Measurements from ENCODE around the gene TEX28.
"Not testable (repeated sequence)": the region's sequence is repeated elsewhere in the genome, so short reads cannot be mapped to it uniquely, and the experiment has no call there.

TEX28 gene

GRCh38 chrX:154269245-154269644, 25.7 kb downstream of the TEX28 start:
- WGBS: no CpG with 5 or more reads among the region's 3 CpGs
- H3K18ac ChIP-seq (ENCODE audit: low read depth in 1 of 2, low read length in 2 of 2); H2AFZ ChIP-seq (ENCODE audit: low read depth, low read length); H3K27me3 ChIP-seq (ENCODE audit: control insufficient read depth in 1 of 2, insufficient read depth in 1 of 2, low read length in 2 of 2); H3K9me3 ChIP-seq (ENCODE audit: control insufficient read depth, low read length); H3K4ac ChIP-seq (ENCODE audit: low read depth in 1 of 2, low read length in 2 of 2); H2BK12ac ChIP-seq (ENCODE audit: low read length in 2 of 2); H3K79me1 ChIP-seq (replicated peaks; ENCODE audit: low read length, poor library complexity, severe bottlenecking); H2BK15ac ChIP-seq (ENCODE audit: low read depth, poor library complexity, severe bottlenecking); H4K91ac ChIP-seq (ENCODE audit: low read length); H3K36me3 ChIP-seq (ENCODE audit: control insufficient read depth in 1 of 2, insufficient read depth in 2 of 2, low read depth in 1 of 2, low read length in 2 of 2); H3K9ac ChIP-seq (ENCODE audit: low read length); H2BK120ac ChIP-seq (ENCODE audit: low read depth, low read length); H2BK5ac ChIP-seq (ENCODE audit: low read depth, low read length, poor library complexity, severe bottlenecking); H3K14ac ChIP-seq (ENCODE audit: low read length in 2 of 2); DNase-seq; H3K4me2 ChIP-seq (ENCODE audit: low read length, poor library complexity, severe bottlenecking); H3K27ac ChIP-seq (ENCODE audit: low read length, poor library complexity, severe bottlenecking); H2AK5ac ChIP-seq (ENCODE audit: low read length, severe bottlenecking); H3K23ac ChIP-seq (ENCODE audit: low read length in 2 of 2); H4K8ac ChIP-seq (ENCODE audit: low read length); H3K4me3 ChIP-seq (ENCODE audit: insufficient read depth in 1 of 2, low read depth in 1 of 2, low read length in 2 of 2); H3K4me1 ChIP-seq (ENCODE audit: control insufficient read depth, insufficient read depth, low read depth, low read length): not testable (repeated sequence)

DNA sequence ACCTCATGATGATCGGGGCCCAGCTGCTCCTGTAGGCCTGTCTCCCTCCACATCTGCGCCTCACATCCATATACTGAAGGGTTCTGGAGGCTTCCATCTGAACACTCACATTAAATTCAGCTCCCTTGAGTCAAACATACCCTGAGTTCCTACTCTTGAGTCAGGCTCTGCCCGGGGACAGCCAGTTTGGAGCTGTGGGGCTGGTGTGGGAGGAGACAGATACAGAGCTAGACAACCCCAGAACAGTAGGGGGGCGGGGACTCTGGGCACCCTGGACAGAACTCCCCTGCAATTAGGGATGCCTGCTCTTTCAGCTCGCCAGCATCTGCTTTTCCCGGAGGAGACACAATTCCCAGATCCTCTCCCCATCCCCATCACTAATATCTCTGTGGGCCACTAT, 31.9 kb downstream of the TEX28 start:
- not testable (repeated sequence) for H3K27me3 ChIP-seq (ENCODE audit: control insufficient read depth in 1 of 2, insufficient read depth in 1 of 2, low read length in 2 of 2); H3K4me3 ChIP-seq (ENCODE audit: insufficient read depth in 1 of 2, low read depth in 1 of 2, low read length in 2 of 2)

GRCh38 chrX:154258711-154259110, 36.2 kb downstream of the TEX28 start:
- not testable (repeated sequence) for H3K4ac ChIP-seq (ENCODE audit: low read depth in 1 of 2, low read length in 2 of 2); H2BK15ac ChIP-seq (ENCODE audit: low read depth, poor library complexity, severe bottlenecking); H3K18ac ChIP-seq (ENCODE audit: low read depth in 1 of 2, low read length in 2 of 2); H3K14ac ChIP-seq (ENCODE audit: low read length in 2 of 2); H3K27ac ChIP-seq (ENCODE audit: low read length, poor library complexity, severe bottlenecking); H4K91ac ChIP-seq (ENCODE audit: low read length); H2AFZ ChIP-seq (ENCODE audit: low read depth, low read length); H4K8ac ChIP-seq (ENCODE audit: low read length); H2BK120ac ChIP-seq (ENCODE audit: low read depth, low read length); H3K79me1 ChIP-seq (replicated peaks; ENCODE audit: low read length, poor library complexity, severe bottlenecking); H3K23ac ChIP-seq (ENCODE audit: low read length in 2 of 2); H3K36me3 ChIP-seq (ENCODE audit: control insufficient read depth in 1 of 2, insufficient read depth in 2 of 2, low read depth in 1 of 2, low read length in 2 of 2); H3K4me2 ChIP-seq (ENCODE audit: low read length, poor library complexity, severe bottlenecking); DNase-seq; H2BK5ac ChIP-seq (ENCODE audit: low read depth, low read length, poor library complexity, severe bottlenecking); H2AK5ac ChIP-seq (ENCODE audit: low read length, severe bottlenecking); H3K4me1 ChIP-seq (ENCODE audit: control insufficient read depth, insufficient read depth, low read depth, low read length); H3K4me3 ChIP-seq (ENCODE audit: insufficient read depth in 1 of 2, low read depth in 1 of 2, low read length in 2 of 2); H3K27me3 ChIP-seq (ENCODE audit: control insufficient read depth in 1 of 2, insufficient read depth in 1 of 2, low read length in 2 of 2); H3K9me3 ChIP-seq (ENCODE audit: control insufficient read depth, low read length); H2BK12ac ChIP-seq (ENCODE audit: low read length in 2 of 2); H3K9ac ChIP-seq (ENCODE audit: low read length)
- no CpG with 5 or more reads among the region's 10 CpGs for WGBS

More for the DNA sequence above, 31.9 kb downstream of the TEX28 start:
- H2AK5ac ChIP-seq (ENCODE audit: low read length, severe bottlenecking); H2BK12ac ChIP-seq (ENCODE audit: low read length in 2 of 2); H3K27ac ChIP-seq (ENCODE audit: low read length, poor library complexity, severe bottlenecking); H3K23ac ChIP-seq (ENCODE audit: low read length in 2 of 2); H2BK15ac ChIP-seq (ENCODE audit: low read depth, poor library complexity, severe bottlenecking); H3K9ac ChIP-seq (ENCODE audit: low read length); H3K4me1 ChIP-seq (ENCODE audit: control insufficient read depth, insufficient read depth, low read depth, low read length); H4K91ac ChIP-seq (ENCODE audit: low read length); H3K79me1 ChIP-seq (replicated peaks; ENCODE audit: low read length, poor library complexity, severe bottlenecking); H3K4me2 ChIP-seq (ENCODE audit: low read length, poor library complexity, severe bottlenecking); DNase-seq; H3K4ac ChIP-seq (ENCODE audit: low read depth in 1 of 2, low read length in 2 of 2); H3K14ac ChIP-seq (ENCODE audit: low read length in 2 of 2); H3K36me3 ChIP-seq (ENCODE audit: control insufficient read depth in 1 of 2, insufficient read depth in 2 of 2, low read depth in 1 of 2, low read length in 2 of 2); H3K9me3 ChIP-seq (ENCODE audit: control insufficient read depth, low read length); H2BK120ac ChIP-seq (ENCODE audit: low read depth, low read length); H2AFZ ChIP-seq (ENCODE audit: low read depth, low read length); H4K8ac ChIP-seq (ENCODE audit: low read length); H3K18ac ChIP-seq (ENCODE audit: low read depth in 1 of 2, low read length in 2 of 2); H2BK5ac ChIP-seq (ENCODE audit: low read depth, low read length, poor library complexity, severe bottlenecking): not testable (repeated sequence)
- no CpG with 5 or more reads among the region's 6 CpGs for WGBS

DNA sequence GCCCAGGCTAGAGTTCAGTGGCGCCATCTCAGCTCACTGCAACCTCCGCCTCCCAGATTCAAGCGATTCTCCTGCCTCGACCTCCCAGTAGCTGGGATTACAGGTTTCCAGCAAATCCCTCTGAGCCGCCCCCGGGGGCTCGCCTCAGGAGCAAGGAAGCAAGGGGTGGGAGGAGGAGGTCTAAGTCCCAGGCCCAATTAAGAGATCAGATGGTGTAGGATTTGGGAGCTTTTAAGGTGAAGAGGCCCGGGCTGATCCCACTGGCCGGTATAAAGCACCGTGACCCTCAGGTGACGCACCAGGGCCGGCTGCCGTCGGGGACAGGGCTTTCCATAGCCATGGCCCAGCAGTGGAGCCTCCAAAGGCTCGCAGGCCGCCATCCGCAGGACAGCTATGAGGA, 37.6 kb downstream of the TEX28 start, which contains the start of gene OPN1MW3:
Gene OPN1MW3, plus strand, starts transcription at position 301 of the 400 bp plus-strand sequence. Its CDS starts 38 bp downstream, at position 339.
- DNase-seq; H2BK12ac ChIP-seq (ENCODE audit: low read length in 2 of 2); H3K27ac ChIP-seq (ENCODE audit: low read length, poor library complexity, severe bottlenecking); H2AFZ ChIP-seq (ENCODE audit: low read depth, low read length); H3K14ac ChIP-seq (ENCODE audit: low read length in 2 of 2); H4K91ac ChIP-seq (ENCODE audit: low read length); H3K27me3 ChIP-seq (ENCODE audit: control insufficient read depth in 1 of 2, insufficient read depth in 1 of 2, low read length in 2 of 2); H3K79me1 ChIP-seq (replicated peaks; ENCODE audit: low read length, poor library complexity, severe bottlenecking); H2BK15ac ChIP-seq (ENCODE audit: low read depth, poor library complexity, severe bottlenecking); H3K18ac ChIP-seq (ENCODE audit: low read depth in 1 of 2, low read length in 2 of 2); H3K9me3 ChIP-seq (ENCODE audit: control insufficient read depth, low read length); H3K4me1 ChIP-seq (ENCODE audit: control insufficient read depth, insufficient read depth, low read depth, low read length); H2BK5ac ChIP-seq (ENCODE audit: low read depth, low read length, poor library complexity, severe bottlenecking); H3K4ac ChIP-seq (ENCODE audit: low read depth in 1 of 2, low read length in 2 of 2); H2BK120ac ChIP-seq (ENCODE audit: low read depth, low read length); H3K4me3 ChIP-seq (ENCODE audit: insufficient read depth in 1 of 2, low read depth in 1 of 2, low read length in 2 of 2); H3K36me3 ChIP-seq (ENCODE audit: control insufficient read depth in 1 of 2, insufficient read depth in 2 of 2, low read depth in 1 of 2, low read length in 2 of 2); H3K9ac ChIP-seq (ENCODE audit: low read length); H2AK5ac ChIP-seq (ENCODE audit: low read length, severe bottlenecking); H4K8ac ChIP-seq (ENCODE audit: low read length); H3K23ac ChIP-seq (ENCODE audit: low read length in 2 of 2); H3K4me2 ChIP-seq (ENCODE audit: low read length, poor library complexity, severe bottlenecking): not testable (repeated sequence)
- WGBS: no CpG with 5 or more reads among the region's 17 CpGs
